MM.1S (cell line): ENCODE data around the gene C1QC.

Experiments
- DNase-seq: peaks from one replicate; pipeline ENCODE4 v3.0.0-alpha.2; 2015
- H2AFZ ChIP-seq: fragments of 300-600 bp; sonication (generic); 2 replicates; pipeline ENCODE4 v1.6.0; 2016; ENCODE audit warnings: antibody characterized with exemption, low read length
- H3F3A ChIP-seq: fragments of 300-600 bp; sonication (generic); 2 replicates; pipeline ENCODE4 v1.6.1; 2016; ENCODE audit warnings: mild to moderate bottlenecking, antibody characterized with exemption, low read length, moderate library complexity, mixed read lengths; ENCODE audit not compliant: insufficient read depth
- H3K27ac ChIP-seq: fragments of 300-600 bp; sonication (generic); 2 replicates; pipeline ENCODE4 v1.5.1; 2016; ENCODE audit warnings: mild to moderate bottlenecking, low read length
- H3K27me3 ChIP-seq: fragments of 300-600 bp; sonication (generic); replicated peaks from 2 replicates; pipeline ENCODE4 v1.6.0; 2016; ENCODE audit warnings: low read length; ENCODE audit not compliant: insufficient read depth
- H3K36me3 ChIP-seq: fragments of 300-600 bp; sonication (generic); replicated peaks from 2 replicates; pipeline ENCODE4 v1.6.1; 2016; ENCODE audit warnings: mild to moderate bottlenecking, low read length, mixed read lengths; ENCODE audit not compliant: insufficient read depth
- H3K4me1 ChIP-seq: fragments of 300-600 bp; sonication (generic); 2 replicates; pipeline ENCODE4 v1.6.1; 2016; ENCODE audit warnings: low read length, mixed read lengths
- H3K4me2 ChIP-seq: fragments of 300-600 bp; sonication (generic); 2 replicates; pipeline ENCODE4 v1.6.0; 2016; ENCODE audit warnings: low read depth, low read length
- H3K4me3 ChIP-seq: fragments of 300-600 bp; sonication (generic); 2 replicates; pipeline ENCODE4 v1.5.1; 2016; ENCODE audit warnings: low read length, mixed read lengths
- H3K79me2 ChIP-seq: fragments of 300-600 bp; sonication (generic); 2 replicates; pipeline ENCODE4 v1.6.1; 2016; ENCODE audit warnings: mixed run types, low read length, mixed read lengths
- H3K9ac ChIP-seq: fragments of 300-600 bp; sonication (generic); 2 replicates; pipeline ENCODE4 v1.6.1; 2016; ENCODE audit warnings: low read length, mixed read lengths
- H3K9me2 ChIP-seq: fragments of 300-600 bp; sonication (generic); replicated peaks from 2 replicates; pipeline ENCODE4 v1.6.1; 2016; ENCODE audit warnings: mild to moderate bottlenecking, low read length, mixed read lengths; ENCODE audit not compliant: insufficient read depth
- H3K9me3 ChIP-seq: fragments of 300-600 bp; sonication (generic); replicated peaks from 2 replicates; pipeline ENCODE4 v1.6.1; 2016; ENCODE audit warnings: mild to moderate bottlenecking, low read length, mixed read lengths; ENCODE audit not compliant: insufficient read depth
- H4K20me1 ChIP-seq: fragments of 300-600 bp; sonication (generic); 2 replicates; pipeline ENCODE4 v1.6.1; 2016; ENCODE audit warnings: mild to moderate bottlenecking, low read length, moderate library complexity, mixed read lengths; ENCODE audit not compliant: insufficient read depth
- EZH2 ChIP-seq: fragments of 300-600 bp; sonication (generic); optimal IDR thresholded peaks from 2 replicates; pipeline ENCODE3; 2017; ENCODE audit warnings: low read depth, mild to moderate bottlenecking, antibody characterized with exemption, low read length, mixed read lengths
- EZH2phosphoT487 ChIP-seq: fragments of 300-600 bp; sonication (generic); IDR thresholded peaks from 2 replicates; pipeline ENCODE4 v1.6.1; 2018; ENCODE audit warnings: antibody characterized with exemption, low read length
- TF ChIP-seq, protein P1 (sequence below): fragments of 300-600 bp; sonication (generic); IDR thresholded peaks from 2 replicates; pipeline ENCODE4 v1.5.1; 2016; ENCODE audit warnings: antibody characterized with exemption, low read length, mixed read lengths

Gene C1QC

DNA sequence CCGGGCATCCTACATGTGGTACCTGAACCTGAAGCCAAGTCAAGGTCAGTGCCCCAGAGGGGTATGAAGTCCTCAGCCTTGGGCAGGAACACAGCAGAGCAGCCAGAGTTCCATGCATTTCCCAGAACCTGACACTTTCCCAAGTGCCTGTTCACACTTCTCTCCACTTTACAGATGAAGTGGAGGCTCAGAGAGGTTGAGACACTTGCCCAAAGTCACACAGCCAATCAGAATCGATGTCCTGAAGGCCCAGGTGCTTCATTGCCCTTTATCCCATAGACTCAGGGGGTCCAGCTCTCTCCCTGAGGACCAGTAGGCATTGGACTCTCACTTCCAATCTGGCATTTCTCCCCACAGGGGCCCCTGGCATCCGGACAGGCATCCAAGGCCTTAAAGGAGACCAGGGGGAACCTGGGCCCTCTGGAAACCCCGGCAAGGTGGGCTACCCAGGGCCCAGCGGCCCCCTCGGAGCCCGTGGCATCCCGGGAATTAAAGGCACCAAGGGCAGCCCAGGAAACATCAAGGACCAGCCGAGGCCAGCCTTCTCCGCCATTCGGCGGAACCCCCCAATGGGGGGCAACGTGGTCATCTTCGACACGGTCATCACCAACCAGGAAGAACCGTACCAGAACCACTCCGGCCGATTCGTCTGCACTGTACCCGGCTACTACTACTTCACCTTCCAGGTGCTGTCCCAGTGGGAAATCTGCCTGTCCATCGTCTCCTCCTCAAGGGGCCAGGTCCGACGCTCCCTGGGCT, 4.8 kb upstream of the C1QC start:
- H3K4me3 ChIP-seq, result no peak overlapping the region
- DNase-seq, result no peak
- H3K36me3 ChIP-seq, result no peaks in the 10 kb centered on the region
- H3K9me2 ChIP-seq, result no peaks in the 10 kb centered on the region
- no peaks in the 10 kb centered on the region for H4K20me1 ChIP-seq
- no peak overlapping the region for H3K9ac ChIP-seq
- no peak overlapping the region for H3K27ac ChIP-seq
- H3K4me2 ChIP-seq, result no peak overlapping the region
- no peaks in the 10 kb centered on the region for H3K9me3 ChIP-seq
- H3K4me1 ChIP-seq, result no peaks in the 10 kb centered on the region
- TF ChIP-seq, protein P1, sequence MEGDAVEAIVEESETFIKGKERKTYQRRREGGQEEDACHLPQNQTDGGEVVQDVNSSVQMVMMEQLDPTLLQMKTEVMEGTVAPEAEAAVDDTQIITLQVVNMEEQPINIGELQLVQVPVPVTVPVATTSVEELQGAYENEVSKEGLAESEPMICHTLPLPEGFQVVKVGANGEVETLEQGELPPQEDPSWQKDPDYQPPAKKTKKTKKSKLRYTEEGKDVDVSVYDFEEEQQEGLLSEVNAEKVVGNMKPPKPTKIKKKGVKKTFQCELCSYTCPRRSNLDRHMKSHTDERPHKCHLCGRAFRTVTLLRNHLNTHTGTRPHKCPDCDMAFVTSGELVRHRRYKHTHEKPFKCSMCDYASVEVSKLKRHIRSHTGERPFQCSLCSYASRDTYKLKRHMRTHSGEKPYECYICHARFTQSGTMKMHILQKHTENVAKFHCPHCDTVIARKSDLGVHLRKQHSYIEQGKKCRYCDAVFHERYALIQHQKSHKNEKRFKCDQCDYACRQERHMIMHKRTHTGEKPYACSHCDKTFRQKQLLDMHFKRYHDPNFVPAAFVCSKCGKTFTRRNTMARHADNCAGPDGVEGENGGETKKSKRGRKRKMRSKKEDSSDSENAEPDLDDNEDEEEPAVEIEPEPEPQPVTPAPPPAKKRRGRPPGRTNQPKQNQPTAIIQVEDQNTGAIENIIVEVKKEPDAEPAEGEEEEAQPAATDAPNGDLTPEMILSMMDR, result no peak
- TF ChIP-seq EZH2 (no peak), EZH2phosphoT487 (no peak)
- peaks cover 52% of the 10 kb centered on the region for H3K27me3 ChIP-seq
- H2AFZ ChIP-seq, result no peak overlapping the region
- H3F3A ChIP-seq, result no peaks in the 10 kb centered on the region
- H3K79me2 ChIP-seq, result no peaks in the 10 kb centered on the region

- no peak for DNase-seq
Measured at GRCh38 chr1:22639286-22639685, 4.1 kb upstream of the C1QC start.

GRCh38 chr1:22641247-22641646, 2.2 kb upstream of the C1QC start:
- Histone ChIP-seq H4K20me1 (no peaks in the 10 kb centered on the region), H3K36me3 (no peaks in the 10 kb centered on the region), H3K9me3 (no peaks in the 10 kb centered on the region), H2AFZ (no peak overlapping the region), H3K79me2 (no peaks in the 10 kb centered on the region), H3F3A (no peaks in the 10 kb centered on the region), H3K4me2 (no peak overlapping the region), H3K4me3 (no peak overlapping the region), H3K9me2 (no peaks in the 10 kb centered on the region), H3K4me1 (no peaks in the 10 kb centered on the region), H3K27ac (no peak overlapping the region), H3K27me3 (peaks cover 54% of the 10 kb centered on the region), H3K9ac (no peak overlapping the region)
- TF ChIP-seq, protein P1, result no peak
- TF ChIP-seq EZH2phosphoT487 (no peak), EZH2 (no peak)
- no peak for DNase-seq

More at GRCh38 chr1:22639286-22639685, 4.1 kb upstream of the C1QC start:
- H2AFZ ChIP-seq, result no peak overlapping the region
- no peaks in the 10 kb centered on the region for H3K4me1 ChIP-seq
- H3K4me2 ChIP-seq, result no peak overlapping the region
- no peaks in the 10 kb centered on the region for H4K20me1 ChIP-seq
- H3K27me3 ChIP-seq, result peaks cover 52% of the 10 kb centered on the region
- H3K27ac ChIP-seq, result no peak overlapping the region
- H3F3A ChIP-seq, result no peaks in the 10 kb centered on the region
- no peaks in the 10 kb centered on the region for H3K36me3 ChIP-seq
- H3K9me2 ChIP-seq, result no peaks in the 10 kb centered on the region
- H3K9ac ChIP-seq, result no peak overlapping the region
- H3K4me3 ChIP-seq, result no peak overlapping the region
- H3K79me2 ChIP-seq, result no peaks in the 10 kb centered on the region
- no peaks in the 10 kb centered on the region for H3K9me3 ChIP-seq
- TF ChIP-seq EZH2phosphoT487, result no peak
- TF ChIP-seq, protein P1, result no peak
- TF ChIP-seq EZH2, result no peak
